HG03342 (cell line): ENCODE results near the gene SPACA4.
"Not testable (repeated sequence)": the region's sequence is repeated elsewhere in the genome, so short reads cannot be mapped to it uniquely, and the experiment has no call there.

Experiments used
- ATAC-seq: cut with Tn5 transposase; IDR thresholded peaks from one replicate; pipeline ENCODE4 v1.9.1; 2021; ENCODE audit warnings: mild to moderate bottlenecking, moderate library complexity; ENCODE audit not compliant: unreplicated experiment

SPACA4 gene

DNA sequence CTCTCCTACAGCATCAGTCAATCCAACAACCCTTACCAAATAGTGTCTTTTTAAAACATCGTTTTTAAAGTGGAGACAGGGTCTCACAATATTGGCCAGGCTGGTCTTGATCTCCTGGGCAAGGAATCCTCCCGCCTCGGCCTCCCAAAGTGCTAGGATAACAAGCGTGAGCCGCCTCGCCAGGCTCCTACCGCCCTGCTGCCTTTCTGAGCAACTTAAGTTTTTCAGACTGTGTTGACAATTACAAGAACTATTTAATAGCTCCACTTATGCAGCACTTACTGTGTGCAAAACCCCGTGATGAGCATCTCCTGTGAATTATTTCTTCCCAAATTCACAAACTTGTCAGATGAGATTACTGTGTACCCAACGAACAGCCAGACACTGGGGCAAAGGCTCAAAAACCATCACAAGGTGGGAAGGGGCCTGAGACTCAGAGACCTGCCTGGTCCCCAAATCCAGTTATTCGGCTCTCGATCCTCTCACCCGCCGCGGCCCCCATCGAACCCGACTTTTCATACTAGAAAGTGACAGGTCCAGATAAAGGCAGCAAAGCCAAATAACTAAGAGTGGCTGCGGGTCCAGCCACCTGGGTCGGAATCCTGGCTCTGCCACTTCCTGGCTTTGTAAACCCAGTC is 11.9 kb downstream of the SPACA4 start:
- no peak for ATAC-seq

DNA sequence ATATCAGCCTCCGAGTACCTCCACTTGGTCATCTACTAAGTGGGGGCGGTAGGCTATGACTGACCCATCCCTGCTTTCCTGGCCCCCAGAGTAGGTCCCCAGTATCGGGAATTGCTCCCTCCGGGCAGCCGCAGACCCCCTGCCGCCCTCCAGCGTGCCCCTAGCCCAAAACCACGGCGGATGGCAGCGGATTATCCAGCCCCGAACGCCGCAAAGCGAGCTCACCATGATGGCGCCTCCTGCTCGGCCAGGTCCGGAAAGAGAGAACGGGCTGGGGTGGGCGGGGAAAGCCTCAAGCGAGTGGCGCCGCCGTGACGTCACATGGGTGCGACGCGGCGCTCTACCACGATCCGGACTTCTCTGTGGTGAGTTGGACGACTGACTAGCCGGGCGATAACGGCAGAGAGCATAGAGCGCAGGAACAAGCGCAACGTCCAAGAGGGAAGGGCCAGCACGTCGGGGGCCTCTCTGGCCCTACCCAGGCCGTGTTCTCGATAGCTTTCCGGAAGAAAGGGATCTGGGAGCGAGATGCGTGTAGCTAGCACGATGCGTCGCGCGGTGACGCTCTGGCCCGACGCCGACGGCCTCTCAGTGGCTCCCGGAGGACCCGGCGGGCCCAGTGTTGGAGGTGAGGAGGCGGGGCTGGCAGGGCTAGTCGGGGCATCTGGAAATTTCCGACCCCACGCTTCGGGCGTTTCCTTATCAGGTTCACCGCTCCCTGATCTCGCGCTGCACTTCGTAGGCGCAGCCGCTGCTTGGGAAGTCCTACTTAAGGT is 12.6 kb downstream of the SPACA4 start, which contains the start of the genes RPL18 and SPHK2:
TSS of gene RPL18 (minus strand) at position 263 of the 776 bp plus-strand sequence. CDS start at position 228, 35 bp downstream.
TSS of gene SPHK2 (plus strand) at position 591 of the 776 bp plus-strand sequence. CDS start 1,009 bp downstream, outside the sequence.
- ATAC-seq, result peak; percentile 71

DNA sequence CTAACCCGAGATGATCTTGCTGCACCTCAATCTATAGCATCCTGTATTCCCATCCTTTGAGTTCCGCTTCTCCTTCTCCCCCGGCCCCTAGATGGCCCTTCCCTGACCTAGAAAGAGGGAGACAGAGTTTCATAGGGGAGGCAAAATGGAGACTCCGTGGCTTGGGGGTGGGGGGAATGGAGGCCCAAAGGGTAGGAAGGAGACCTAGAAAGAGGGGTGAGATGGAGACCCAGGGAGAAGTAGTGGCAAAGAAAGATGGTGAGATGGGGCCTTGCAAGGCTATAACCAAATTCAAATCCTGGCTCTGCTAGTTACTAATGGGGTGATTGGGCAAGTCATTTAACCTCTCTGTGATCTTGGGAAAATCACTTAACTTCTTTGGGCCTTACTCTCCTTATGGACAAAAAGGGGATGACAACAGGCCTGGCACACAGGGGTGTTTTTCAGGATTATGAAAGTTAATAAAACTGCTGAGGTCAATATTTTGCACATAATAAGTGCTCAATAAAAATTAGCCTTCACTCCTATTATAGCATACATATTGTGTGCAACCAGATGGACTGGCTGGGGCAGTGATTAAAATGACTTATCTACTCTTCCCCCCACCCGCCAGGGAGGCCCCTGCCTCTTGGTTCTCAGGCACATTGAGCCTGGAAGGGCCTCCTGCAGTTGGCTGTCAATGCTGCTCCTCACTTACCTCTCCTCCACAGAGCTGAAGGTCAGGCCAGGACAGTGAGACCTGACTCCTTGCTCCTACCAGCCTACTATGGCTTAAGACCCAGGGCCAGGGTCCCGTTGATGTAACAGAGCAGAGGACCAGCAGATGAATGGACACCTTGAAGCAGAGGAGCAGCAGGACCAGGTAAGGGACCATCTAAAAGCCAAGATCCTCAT is 13.4 kb downstream of the SPACA4 start:
- ATAC-seq, result no peak

DNA sequence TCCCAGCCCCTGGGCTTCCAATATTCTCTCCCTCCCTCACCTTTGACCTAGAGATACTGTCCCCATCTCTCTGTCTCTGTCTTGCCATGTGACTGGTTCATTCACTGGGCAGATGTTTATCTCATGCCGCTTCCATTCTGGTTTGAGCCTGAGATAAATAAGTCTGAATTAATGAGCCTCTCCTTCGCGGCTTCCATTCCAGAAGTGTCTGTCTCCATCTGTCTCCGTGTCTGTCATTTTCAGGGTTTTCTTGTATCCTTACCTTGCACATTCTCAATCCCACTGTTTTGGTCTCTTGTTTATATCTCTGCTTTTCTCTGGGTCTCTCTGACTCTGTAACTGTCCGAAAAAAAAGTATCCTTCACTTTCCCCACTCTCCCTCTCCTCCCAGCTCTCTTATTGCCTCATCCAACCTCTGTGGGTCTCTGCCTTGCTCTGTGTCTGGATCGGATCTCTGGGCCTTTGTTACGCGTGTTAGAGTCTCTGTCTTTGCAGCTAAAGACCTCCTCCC is 17.1 kb downstream of the SPACA4 start:
- ATAC-seq, result no peak

DNA sequence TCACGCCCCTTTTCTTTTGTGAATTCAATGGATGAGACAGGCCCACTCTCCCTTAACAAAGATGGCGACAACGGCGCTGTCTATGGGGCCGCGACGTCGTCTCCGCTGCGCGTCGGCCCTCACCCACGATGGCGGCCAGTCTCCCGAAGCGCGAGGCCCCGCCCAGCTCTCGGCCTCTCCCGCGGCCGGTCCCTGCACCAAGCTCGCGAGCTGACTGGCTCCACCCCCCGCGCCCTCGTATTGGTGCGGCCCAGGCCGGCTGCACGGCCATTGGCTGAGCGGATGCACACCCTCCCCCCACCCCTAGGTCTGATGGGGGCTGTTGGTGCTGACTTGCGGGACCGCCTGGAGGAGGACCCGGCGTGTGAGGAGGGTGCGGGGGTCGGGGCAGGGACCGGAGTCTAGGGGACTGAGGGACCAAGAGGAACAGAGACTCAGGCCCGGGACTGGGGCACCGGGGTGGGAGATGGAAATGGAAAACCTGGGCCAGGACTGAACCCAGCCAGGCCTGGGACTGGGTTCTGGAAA is 17.6 kb downstream of the SPACA4 start:
- peak; percentile 59 for ATAC-seq

DNA sequence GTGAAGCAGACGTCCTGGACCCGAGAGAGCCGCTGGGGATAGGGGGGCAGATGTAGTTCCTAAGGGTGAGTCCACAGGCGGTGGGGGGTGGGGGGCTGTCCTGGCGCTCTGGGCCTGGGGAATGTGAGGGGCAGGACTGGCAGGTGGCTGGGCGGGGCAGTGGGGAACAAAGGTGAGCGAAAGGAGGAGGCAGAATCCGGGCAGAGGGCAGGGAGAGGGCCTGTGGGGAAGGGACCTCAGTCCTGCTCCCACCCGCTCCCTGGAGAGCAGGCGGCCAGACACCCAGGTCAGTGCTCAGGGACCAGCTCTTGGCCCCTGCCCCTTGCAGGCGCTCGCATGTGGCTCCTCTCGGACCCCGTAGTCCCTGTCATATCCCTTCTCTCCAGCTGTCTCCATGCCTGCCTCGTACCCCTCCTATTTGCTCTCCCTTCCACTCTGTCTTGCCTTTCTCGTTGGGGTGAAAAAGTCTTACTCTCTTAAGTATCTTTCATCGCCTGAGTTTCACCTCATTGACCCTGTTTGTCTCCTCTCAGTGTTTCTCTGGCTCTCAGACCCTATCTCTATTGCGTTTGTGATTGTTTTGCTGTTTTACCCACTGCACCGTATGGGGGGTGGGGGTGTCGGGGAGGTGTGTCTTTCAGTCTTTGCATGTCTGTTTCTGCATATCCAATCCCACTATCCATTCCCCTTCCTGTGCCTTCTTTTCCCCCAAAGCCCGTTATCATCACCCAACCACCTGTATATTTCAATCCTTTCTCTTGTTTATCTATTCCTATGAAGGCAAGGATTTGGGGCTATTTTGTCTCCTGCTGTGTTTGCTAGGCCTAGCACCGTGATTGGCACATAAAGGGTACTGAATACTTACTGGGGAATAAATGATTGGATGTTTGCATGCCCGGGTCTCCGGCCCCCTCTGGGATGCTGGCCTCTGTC is 18.5 kb downstream of the SPACA4 start:
- ATAC-seq, result no peak

DNA sequence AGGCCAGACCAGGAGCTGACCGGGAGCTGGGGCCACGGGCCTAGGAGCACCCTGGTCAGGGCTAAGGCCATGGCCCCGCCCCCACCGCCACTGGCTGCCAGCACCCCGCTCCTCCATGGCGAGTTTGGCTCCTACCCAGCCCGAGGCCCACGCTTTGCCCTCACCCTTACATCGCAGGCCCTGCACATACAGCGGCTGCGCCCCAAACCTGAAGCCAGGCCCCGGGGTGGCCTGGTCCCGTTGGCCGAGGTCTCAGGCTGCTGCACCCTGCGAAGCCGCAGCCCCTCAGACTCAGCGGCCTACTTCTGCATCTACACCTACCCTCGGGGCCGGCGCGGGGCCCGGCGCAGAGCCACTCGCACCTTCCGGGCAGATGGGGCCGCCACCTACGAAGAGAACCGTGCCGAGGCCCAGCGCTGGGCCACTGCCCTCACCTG is 19.4 kb downstream of the SPACA4 start:
- no peak for ATAC-seq

DNA sequence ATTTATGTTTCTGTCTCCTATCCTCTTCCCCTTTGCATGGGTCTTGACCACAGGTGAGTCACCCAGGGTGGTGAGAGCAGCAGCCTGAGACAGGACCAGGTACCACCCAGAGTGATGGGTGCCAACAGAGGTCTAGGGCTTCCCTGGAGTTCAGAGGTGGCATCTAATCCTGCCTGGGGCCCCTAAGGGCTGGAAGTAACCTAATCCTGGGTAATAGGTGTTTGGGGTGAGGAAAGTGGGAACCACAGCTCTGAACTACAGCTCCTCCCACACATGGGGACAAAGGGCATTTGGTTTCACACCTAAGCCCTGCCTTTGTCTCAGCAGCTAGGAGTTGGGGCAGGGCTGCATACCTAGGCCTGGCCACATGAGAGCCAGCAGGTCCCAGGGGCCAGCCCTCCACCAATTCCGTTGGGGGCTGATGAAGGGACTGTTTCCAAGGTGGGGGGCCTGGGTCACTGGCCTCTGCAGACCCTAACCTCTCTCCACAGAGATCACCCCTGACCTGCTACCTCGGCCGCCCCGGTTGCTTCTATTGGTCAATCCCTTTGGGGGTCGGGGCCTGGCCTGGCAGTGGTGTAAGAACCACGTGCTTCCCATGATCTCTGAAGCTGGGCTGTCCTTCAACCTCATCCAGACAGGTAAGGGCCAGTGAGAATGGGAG is 20.8 kb downstream of the SPACA4 start:
- no peak for ATAC-seq

DNA sequence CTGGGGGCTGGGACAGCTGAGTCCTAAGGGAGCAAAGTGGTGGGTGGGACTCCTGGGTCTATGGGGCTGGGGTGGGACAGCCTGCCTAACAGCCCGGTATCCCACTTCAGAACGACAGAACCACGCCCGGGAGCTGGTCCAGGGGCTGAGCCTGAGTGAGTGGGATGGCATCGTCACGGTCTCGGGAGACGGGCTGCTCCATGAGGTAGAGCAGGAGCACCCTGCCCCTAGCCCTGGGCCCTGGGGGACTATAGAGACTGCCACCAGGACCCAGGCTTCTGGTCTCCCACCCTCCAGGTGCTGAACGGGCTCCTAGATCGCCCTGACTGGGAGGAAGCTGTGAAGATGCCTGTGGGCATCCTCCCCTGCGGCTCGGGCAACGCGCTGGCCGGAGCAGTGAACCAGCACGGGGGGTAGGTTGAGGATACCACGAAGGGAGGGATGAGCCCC is 21.3 kb downstream of the SPACA4 start:
- no peak for ATAC-seq

DNA sequence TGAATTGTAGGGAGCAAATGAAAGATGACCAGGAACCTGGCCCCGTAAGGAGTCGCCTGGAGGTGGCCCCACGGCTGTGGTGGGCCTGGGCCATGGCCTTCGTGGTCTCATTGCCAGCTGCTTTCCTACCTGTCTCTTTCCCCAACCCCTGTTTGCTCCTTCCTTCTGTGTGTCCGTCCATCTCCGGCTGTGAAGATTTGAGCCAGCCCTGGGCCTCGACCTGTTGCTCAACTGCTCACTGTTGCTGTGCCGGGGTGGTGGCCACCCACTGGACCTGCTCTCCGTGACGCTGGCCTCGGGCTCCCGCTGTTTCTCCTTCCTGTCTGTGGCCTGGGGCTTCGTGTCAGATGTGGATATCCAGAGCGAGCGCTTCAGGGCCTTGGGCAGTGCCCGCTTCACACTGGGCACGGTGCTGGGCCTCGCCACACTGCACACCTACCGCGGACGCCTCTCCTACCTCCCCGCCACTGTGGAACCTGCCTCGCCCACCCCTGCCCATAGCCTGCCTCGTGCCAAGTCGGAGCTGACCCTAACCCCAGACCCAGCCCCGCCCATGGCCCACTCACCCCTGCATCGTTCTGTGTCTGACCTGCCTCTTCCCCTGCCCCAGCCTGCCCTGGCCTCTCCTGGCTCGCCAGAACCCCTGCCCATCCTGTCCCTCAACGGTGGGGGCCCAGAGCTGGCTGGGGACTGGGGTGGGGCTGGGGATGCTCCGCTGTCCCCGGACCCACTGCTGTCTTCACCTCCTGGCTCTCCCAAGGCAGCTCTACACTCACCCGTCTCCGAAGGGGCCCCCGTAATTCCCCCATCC is 22.1 kb downstream of the SPACA4 start:
- ATAC-seq, result no peak

DNA sequence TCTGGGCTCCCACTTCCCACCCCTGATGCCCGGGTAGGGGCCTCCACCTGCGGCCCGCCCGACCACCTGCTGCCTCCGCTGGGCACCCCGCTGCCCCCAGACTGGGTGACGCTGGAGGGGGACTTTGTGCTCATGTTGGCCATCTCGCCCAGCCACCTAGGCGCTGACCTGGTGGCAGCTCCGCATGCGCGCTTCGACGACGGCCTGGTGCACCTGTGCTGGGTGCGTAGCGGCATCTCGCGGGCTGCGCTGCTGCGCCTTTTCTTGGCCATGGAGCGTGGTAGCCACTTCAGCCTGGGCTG is 22.7 kb downstream of the SPACA4 start:
- ATAC-seq, result no peak

DNA sequence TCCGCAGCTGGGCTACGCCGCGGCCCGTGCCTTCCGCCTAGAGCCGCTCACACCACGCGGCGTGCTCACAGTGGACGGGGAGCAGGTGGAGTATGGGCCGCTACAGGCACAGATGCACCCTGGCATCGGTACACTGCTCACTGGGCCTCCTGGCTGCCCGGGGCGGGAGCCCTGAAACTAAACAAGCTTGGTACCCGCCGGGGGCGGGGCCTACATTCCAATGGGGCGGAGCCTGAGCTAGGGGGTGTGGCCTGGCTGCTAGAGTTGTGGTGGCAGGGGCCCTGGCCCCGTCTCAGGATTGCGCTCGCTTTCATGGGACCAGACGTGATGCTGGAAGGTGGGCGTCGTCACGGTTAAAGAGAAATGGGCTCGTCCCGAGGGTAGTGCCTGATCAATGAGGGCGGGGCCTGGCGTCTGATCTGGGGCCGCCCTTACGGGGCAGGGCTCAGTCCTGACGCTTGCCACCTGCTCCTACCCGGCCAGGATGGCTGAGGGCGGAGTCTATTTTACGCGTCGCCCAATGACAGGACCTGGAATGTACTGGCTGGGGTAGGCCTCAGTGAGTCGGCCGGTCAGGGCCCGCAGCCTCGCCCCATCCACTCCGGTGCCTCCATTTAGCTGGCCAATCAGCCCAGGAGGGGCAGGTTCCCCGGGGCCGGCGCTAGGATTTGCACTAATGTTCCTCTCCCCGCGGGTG is 23.2 kb downstream of the SPACA4 start:
- ATAC-seq, result no peak

DNA sequence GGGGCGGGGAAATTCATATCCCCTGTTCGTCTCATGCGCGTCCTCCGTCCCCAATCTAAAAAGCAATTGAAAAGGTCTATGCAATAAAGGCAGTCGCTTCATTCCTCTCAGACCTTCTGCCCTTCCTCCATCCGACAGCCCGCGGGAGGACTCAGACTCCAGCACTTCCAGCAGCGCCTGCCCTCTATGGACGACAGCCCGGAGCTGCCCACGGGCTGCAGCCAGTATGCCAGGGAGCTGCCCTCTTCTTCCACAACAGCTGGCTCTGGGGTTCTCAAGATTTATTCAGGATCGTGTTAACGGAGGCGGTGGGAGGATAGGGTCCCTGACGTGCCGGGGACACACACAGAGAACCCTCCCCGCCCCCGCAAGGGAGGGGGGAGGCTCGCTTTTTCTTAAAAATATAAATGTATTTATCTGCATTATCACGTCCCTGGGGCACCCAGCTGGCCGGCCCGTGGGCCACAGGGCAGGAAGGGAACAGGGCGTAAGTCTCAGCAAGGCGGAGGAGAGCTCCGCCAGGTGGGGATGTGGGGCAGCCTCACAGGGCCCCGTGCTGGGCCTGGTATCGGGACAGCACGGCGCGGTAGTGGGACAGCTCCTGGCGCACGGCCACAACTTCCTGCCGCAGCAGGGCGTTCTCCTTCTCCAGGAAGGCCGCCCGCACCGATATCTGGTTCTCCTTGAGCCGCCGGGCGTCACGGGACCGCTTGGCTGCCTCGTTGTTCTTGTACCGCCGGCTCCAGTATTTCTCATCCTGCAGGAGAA is 23.9 kb downstream of the SPACA4 start:
- no peak for ATAC-seq

DNA sequence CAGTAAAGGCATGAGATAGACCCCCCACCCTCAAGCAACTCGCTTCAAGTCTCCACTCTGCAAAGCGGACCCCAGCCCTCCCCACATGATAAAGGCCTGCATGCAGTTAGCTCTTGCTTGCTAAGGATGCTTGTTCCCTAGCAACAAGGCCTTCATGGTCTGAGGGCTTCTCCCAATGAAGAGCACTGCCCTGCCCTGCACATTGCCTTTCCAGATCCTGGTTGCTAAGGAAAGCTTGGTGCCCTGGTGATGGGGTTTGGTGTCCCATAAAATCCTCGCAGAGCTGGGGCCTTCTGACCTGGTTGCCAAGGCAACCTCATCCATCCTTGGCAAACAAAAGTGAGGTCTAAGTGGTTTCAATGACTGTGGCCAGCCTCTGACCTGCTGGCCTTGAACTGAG is 24.7 kb downstream of the SPACA4 start:
- no peak for ATAC-seq

DNA sequence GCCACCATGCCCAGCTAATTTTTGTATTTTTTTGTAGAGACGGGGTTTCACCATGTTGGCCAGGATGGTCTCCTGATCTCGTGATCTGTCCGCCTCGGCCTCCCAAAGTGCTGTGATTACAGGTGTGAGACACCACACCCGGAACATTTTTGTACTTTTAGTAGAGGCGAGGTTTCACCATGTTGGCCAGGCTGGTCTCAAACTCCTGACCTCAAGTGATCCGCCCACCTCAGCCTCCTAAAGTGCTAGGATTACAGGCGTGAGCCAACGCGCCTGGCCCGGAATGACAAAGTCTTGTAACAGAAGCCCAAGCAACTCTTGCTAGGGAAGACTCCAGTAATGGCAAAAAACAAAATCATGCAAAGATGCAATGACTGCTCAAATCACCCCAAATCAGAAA is 25.7 kb downstream of the SPACA4 start:
- ATAC-seq, result not testable (repeated sequence)

DNA sequence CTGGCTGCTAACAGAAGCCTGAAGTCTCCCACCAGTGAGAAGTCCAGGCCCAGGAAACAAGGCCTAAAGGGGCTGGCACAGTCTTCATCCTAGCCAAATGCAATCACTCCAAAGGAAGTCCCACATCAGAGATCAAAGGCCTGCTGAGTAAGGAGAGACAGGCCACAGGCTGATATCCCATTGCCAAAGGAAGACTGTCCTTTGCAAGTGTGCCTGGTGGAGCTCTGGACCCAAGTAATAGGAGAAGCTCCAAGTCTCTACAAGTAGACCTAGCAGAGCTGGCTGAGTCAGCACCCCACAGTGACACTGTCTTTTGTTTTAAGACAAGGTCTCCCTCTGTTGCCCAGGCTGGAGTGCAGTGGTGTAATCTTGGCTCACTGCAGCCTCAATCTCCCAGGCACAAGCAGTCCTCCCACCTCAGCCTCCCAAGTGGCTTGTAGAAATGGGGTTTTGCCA is 26.2 kb downstream of the SPACA4 start:
- no peak for ATAC-seq
